HG03565 (cell line): Measurements from ENCODE around the gene TCEANC.
"Not testable (repeated sequence)": the region's sequence is repeated elsewhere in the genome, so short reads cannot be mapped to it uniquely, and the experiment has no call there.

Experiments used
- ATAC-seq: cut with Tn5 transposase; IDR thresholded peaks from one replicate; pipeline ENCODE4 v1.9.1; 2021; ENCODE audit warnings: mild to moderate bottlenecking, moderate library complexity; ENCODE audit not compliant: unreplicated experiment

Gene TCEANC

DNA sequence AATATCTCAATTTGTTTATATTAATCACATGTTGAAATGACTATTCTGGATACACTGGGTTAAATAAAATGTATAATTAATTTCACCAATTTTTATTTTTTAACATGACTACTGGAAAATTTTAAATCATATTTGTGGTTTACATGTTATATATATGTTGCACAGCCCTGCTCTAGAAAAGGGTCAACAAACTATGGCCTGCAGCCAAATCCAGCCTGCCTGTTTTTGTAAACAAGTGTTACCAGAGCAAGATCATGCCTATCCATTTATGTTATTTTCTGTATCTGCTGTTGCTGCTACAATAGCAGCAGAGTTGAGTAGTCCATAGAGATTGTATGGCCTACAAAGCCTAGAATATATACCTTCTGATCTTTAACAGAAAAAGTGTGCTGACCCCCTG, 1.2 kb downstream of the TCEANC start:
- ATAC-seq: no peak

- ATAC-seq: no peak
Observed at GRCh38 chrX:13655674-13656073, 2.7 kb downstream of the TCEANC start.

GRCh38 chrX:13658602-13659001, 5.7 kb downstream of the TCEANC start:
- ATAC-seq: no peak

DNA sequence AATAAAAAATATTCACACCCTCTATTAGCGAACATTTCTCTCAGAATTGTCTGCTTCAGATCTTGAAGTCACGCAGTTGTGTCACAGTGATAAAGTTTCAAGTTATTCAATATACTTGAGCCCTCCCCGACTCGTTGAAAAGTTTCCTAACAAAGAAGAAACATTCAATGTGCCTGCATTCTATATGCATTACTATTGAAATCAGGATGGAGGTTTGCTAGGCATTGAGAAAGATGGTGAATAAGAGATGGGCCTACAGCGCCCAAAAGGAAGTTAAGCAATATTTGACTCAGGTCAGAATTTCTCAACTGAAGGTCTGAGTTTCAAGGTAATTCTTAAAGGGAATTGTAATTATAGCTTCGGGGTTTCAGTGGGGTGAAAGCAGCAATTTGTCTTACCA, 6.1 kb downstream of the TCEANC start:
- ATAC-seq: no peak

- ATAC-seq: no peak
Observed at GRCh38 chrX:13661735-13662288, 8.9 kb downstream of the TCEANC start.

GRCh38 chrX:13662355-13662791, 9.4 kb downstream of the TCEANC start:
- no peak for ATAC-seq

DNA sequence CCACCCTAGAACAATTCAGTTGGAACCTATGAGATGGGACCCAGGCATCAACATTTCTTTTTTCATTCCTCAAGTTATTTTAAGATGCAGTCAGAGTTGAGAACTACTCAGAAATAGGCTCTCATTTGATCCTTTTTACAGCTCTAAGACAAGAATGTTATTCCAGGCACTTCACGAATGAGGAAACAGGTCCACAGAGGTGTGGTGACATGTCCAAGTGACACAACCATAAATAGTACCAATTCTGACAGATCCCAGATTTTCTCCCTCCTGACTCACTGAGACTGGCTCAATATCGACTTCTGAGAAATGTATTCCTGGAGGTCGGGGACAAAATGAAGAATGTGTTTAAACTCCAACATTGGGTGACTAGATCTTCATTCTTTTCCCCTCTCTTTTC, 11.1 kb downstream of the TCEANC start:
- no peak for ATAC-seq

DNA sequence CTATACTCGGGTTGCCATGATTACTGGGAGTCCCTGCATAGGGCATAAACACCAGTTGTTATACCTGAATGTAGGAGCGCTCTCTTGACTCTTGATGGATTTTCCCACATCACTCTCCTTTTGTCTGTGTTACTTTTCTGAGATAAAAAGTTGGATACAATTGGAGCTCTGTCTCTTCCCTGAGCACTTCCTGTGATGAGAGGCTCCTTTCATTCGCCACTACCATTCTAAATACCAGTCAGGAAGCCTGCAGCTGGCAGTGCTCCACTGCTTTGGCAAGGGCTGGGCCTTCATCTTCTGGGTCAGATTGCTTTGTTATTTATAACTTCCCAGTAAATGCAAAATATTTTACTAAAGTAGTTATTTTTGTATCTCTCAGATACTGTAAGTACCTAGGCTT, 13.9 kb downstream of the TCEANC start:
- no peak for ATAC-seq

DNA sequence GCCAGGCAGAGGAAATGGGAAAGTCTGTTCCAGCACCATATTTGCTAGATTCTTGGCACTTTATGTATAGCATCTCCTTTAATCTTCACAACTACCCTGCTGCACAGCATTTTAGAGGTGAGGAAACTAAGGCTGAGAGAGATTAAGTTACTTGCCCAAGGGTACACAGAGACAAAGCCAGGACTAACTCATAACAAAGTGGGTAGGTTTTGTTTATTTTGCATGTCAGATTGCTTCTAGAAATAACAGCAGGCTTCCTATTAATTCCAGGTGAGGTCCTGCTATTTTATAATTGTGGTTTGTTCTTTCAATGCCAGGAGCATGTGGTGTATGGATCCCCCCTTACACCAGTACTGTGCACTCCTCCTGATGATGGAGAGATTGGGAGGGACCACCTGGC, 15.0 kb downstream of the TCEANC start:
- ATAC-seq: no peak

- ATAC-seq: peak; percentile 74
Observed at GRCh38 chrX:13669246-13669737, 16.4 kb downstream of the TCEANC start.

GRCh38 chrX:13669755-13670154, 16.8 kb downstream of the TCEANC start:
- not testable (repeated sequence) for ATAC-seq

DNA sequence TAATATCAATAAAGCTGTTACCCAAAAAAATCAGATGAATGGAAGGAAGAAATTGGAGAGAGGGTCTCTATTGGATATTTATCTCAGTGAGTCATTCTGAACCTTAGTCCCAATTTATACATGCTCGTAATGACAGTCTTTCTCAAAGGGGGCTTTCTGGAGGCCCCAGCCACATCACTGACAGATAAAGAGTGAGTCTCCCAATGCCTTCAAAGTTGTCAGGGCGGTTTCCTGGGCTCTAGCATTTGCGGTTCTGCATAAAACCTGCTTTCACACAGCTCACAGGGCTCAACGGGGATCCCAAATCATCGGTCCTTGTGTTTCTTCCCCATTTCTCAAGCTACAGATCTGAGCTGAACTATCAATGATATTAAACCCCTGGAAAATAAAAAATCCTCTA, 17.3 kb downstream of the TCEANC start:
- ATAC-seq: no peak

GRCh38 chrX:13673016-13673415, 20.1 kb downstream of the TCEANC start:
- no peak for ATAC-seq

GRCh38 chrX:13676885-13677284, 23.9 kb downstream of the TCEANC start:
- ATAC-seq: no peak

DNA sequence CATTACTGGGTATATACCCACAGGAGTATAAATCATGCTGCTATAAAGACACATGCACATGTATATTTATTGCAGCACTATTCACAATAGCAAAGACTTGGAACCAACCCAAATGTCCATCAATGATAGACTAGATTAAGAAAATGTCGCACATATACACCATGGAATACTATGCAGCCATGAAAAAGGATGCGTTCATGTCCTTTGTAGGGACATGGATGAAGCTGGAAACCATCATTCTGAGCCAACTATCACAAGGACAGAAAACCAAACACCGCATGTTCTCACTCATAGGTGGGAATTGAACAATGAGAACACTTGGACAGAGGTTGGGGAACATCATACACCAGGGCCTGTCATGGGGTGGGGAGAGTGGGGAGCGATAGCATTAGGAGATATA, 26.8 kb downstream of the TCEANC start:
- ATAC-seq: not testable (repeated sequence)

DNA sequence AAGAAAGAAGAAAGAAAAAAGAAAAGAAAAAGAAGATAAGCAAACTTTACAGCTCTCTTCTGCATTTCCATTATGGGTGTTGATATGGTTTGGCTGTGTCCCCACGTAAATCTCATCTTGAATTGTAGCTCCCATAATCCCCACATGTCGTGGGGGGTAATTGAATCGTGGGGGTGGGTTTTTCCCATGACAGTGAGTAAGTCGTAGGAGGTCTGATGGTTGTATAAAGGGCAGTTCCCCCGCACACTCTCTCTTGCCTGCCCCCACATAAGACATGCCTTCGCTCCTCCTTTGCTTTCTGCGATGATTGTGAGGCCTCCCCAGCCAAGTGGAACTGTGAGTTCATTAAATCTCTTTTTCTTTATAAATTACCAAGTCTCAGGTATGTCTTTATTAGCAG, 28.7 kb downstream of the TCEANC start:
- no peak for ATAC-seq

DNA sequence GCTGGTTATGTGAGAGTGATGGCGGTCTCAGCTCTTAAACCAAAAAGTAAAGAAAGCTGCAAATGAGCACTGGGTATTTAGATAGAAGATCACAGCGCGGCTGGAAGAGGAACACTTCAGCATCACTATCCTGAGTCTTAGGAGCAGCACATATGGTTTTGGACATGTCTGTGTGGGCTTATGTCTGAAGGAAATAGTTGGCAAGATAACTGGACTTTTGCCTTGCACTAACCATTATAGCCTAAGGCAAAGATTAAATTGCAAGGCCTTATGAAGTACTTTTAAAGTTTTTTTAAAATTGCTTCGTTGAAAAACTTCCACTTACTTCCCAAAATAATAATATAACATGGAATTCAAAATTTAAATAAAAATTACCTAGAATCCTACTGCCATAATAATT, 31.4 kb downstream of the TCEANC start:
- no peak for ATAC-seq

DNA sequence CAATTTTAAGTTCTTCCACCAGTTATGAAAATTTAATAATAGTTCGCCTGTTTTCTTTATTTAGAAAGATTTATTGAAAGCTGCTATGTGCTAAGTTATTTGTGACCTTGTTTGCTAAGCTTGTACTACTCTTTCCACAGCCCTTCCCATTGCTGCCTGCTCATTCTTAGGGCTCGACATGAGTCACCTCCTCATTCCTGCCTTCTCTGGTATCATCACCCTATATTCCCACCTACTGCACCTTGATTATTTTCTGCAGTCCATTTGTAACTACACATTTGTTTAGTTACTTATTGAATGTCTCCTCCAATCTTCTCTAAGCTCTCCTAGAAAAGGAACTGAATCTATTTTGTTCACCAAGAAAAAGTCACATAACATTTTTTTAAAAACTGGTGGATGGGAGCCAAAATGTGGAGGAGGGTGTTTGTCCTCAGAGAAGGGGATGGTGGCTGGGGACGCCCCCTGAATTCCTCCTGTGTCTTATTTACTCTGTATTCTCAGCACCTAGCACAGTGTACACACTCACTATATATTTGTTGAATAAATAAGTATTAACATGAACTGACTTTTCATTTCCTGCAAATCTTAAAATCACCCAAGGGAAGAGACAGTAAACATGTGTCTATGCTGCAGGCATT, 32.3 kb downstream of the TCEANC start:
- ATAC-seq: no peak

GRCh38 chrX:13687203-13687602, 34.3 kb downstream of the TCEANC start:
- ATAC-seq: no peak

- no peak for ATAC-seq
Observed at GRCh38 chrX:13688384-13688957, 35.5 kb downstream of the TCEANC start.

DNA sequence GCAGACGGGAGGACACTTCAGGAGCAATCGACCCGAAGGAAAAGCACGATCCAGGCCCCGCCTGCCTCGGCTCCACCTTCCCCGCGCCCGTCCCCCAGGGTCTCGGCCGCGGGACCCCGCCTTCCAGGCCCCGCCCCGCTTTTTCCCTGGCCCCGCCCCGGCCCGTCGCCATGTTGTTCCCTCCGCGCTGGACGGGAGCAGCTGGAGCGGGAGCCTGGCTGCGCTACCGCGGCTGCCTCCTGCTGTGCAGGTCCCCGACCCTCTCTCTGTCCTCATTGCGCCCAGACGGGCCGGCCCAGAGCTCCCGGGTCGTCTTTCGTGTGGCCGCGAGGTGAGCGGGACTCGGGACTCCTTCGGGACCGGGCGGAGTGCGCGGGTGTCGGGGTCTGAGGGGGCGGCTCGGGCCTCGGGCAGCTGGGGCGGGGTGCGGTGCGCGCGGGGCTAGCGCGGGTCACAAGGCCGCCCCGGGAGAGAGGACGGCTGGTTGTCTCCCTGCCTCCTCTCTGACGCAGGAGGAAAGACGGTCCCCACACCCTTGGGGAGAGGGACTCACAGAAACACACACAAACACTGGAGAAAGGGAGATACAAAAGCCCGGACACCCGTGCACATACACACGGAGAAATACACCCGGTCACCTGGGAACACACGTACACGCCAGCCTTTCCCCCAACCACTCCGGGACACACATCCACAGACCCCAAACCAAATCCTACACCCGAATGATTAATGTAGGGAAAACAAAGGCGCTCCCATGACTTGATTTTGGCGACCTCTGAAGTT, 36.2 kb downstream of the TCEANC start, which contains the start of gene RAB9A:
Gene RAB9A, plus strand, starts transcription at position 171 of the 783 bp plus-strand sequence. CDS start 19,619 bp downstream, outside the sequence.
- ATAC-seq: peak; percentile 47
